ENCODE measurements around the gene SENP7.

GRCh38 chr3:101413656-101414055 lies 99.4 kb downstream of the SENP7 start:
- TF ChIP-seq CTCF (IDR thresholded peaks at IDR 0.05) (no peak), POLR2A (IDR thresholded peaks at IDR 0.05) (no peak)
